Measurements from ENCODE around the gene KCNJ11.
A peak's percentile ranks its signal among the peaks of the same experiment; 100 is the strongest.

DNA sequence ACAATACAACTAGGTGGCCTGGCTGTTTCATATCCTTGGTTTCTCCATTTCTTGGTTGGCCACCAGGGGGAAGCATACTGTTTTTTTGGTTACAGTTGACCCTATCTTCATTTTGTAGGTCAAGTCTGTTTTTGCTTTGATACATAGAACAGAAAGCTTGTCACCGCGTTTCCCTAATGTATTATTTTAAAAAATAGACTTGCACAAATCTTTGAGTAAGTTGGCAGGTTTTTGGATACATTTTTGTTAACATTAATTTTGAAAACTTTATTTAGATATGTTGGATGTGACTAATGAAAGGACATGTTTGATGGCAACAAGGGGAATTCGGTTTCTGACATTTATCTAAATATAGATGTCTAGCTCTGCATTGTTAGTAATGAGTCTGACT lies 33.9 kb downstream of the KCNJ11 start:
- TF ChIP-seq, protein P1, sequence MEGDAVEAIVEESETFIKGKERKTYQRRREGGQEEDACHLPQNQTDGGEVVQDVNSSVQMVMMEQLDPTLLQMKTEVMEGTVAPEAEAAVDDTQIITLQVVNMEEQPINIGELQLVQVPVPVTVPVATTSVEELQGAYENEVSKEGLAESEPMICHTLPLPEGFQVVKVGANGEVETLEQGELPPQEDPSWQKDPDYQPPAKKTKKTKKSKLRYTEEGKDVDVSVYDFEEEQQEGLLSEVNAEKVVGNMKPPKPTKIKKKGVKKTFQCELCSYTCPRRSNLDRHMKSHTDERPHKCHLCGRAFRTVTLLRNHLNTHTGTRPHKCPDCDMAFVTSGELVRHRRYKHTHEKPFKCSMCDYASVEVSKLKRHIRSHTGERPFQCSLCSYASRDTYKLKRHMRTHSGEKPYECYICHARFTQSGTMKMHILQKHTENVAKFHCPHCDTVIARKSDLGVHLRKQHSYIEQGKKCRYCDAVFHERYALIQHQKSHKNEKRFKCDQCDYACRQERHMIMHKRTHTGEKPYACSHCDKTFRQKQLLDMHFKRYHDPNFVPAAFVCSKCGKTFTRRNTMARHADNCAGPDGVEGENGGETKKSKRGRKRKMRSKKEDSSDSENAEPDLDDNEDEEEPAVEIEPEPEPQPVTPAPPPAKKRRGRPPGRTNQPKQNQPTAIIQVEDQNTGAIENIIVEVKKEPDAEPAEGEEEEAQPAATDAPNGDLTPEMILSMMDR (IDR thresholded peaks at IDR 0.05; ENCODE audit: poor library complexity, severe bottlenecking), result peak; percentile 68
- TF ChIP-seq, protein P2, sequence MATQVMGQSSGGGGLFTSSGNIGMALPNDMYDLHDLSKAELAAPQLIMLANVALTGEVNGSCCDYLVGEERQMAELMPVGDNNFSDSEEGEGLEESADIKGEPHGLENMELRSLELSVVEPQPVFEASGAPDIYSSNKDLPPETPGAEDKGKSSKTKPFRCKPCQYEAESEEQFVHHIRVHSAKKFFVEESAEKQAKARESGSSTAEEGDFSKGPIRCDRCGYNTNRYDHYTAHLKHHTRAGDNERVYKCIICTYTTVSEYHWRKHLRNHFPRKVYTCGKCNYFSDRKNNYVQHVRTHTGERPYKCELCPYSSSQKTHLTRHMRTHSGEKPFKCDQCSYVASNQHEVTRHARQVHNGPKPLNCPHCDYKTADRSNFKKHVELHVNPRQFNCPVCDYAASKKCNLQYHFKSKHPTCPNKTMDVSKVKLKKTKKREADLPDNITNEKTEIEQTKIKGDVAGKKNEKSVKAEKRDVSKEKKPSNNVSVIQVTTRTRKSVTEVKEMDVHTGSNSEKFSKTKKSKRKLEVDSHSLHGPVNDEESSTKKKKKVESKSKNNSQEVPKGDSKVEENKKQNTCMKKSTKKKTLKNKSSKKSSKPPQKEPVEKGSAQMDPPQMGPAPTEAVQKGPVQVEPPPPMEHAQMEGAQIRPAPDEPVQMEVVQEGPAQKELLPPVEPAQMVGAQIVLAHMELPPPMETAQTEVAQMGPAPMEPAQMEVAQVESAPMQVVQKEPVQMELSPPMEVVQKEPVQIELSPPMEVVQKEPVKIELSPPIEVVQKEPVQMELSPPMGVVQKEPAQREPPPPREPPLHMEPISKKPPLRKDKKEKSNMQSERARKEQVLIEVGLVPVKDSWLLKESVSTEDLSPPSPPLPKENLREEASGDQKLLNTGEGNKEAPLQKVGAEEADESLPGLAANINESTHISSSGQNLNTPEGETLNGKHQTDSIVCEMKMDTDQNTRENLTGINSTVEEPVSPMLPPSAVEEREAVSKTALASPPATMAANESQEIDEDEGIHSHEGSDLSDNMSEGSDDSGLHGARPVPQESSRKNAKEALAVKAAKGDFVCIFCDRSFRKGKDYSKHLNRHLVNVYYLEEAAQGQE (IDR thresholded peaks at IDR 0.05; ENCODE audit: borderline replicate concordance), result no peak
- no peak for TF ChIP-seq EP300 (conservative IDR thresholded peaks at IDR 0.05; ENCODE audit: poor library complexity, severe bottlenecking)

Measured in neural cell (in vitro differentiated cells).